Thyroid gland (tissue), 4 donors: ENCODE results near the gene HES4.

ENCODE experiments used
- POLR2A ChIP-seq, 2 donors: fragments of 450-650 bp; IDR thresholded peaks; one replicate each; pipeline ENCODE4 v1.6.1; 2017; ENCODE audit warnings: antibody characterized with exemption in 2 of 2, mild to moderate bottlenecking in 2 of 2, moderate library complexity in 1 of 2
- TF ChIP-seq, protein P1 (sequence below), 6 experiments: fragments of 200-600 bp in 3 of 6; fragments of 450-650 bp in 3 of 6; sonication (generic) in 3 of 6; IDR thresholded peaks; one replicate each; pipeline ENCODE4 v1.5.1; 2016 to 2019; ENCODE audit warnings: antibody characterized with exemption in 6 of 6, mild to moderate bottlenecking in 2 of 6, inconsistent platforms in 1 of 6, moderate library complexity in 1 of 6

DNA sequence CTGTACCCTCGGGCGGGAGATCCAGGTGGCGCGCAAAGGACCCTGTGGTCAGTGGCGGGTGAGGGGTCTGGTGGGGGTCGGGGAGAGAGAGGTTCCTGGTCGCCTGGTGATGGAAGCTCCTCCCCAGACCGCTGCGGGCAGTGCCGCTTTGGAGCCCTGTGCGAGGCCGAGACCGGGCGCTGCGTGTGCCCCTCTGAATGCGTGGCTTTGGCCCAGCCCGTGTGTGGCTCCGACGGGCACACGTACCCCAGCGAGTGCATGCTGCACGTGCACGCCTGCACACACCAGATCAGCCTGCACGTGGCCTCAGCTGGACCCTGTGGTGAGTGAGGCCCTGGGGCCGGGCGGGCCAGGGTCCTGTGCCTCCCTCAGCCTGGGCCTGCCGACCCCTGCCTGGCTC, 43.5 kb upstream of the HES4 start:
- TF ChIP-seq, protein P1, sequence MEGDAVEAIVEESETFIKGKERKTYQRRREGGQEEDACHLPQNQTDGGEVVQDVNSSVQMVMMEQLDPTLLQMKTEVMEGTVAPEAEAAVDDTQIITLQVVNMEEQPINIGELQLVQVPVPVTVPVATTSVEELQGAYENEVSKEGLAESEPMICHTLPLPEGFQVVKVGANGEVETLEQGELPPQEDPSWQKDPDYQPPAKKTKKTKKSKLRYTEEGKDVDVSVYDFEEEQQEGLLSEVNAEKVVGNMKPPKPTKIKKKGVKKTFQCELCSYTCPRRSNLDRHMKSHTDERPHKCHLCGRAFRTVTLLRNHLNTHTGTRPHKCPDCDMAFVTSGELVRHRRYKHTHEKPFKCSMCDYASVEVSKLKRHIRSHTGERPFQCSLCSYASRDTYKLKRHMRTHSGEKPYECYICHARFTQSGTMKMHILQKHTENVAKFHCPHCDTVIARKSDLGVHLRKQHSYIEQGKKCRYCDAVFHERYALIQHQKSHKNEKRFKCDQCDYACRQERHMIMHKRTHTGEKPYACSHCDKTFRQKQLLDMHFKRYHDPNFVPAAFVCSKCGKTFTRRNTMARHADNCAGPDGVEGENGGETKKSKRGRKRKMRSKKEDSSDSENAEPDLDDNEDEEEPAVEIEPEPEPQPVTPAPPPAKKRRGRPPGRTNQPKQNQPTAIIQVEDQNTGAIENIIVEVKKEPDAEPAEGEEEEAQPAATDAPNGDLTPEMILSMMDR (IDR thresholded peaks at IDR 0.05): no peak
- no peak for TF ChIP-seq POLR2A (IDR thresholded peaks at IDR 0.05)
